Loucy (cell line): ENCODE data around the gene MAD1L1.

ENCODE experiments used
- H2AFZ ChIP-seq: fragments of 200-600 bp; sonication (generic); 2 replicates; pipeline ENCODE4 v1.6.0; 2016; ENCODE audit warnings: antibody characterized with exemption, mild to moderate bottlenecking, low read length, moderate library complexity
- H3F3A ChIP-seq: fragments of 200-600 bp; 2 replicates; pipeline ENCODE4 v1.6.0; 2016; ENCODE audit warnings: antibody characterized with exemption, low read depth, mild to moderate bottlenecking
- H3K27me3 ChIP-seq: fragments of 200-600 bp; sonication (generic); 2 replicates; pipeline ENCODE4 v1.6.1; 2014; ENCODE audit warnings: low read length, mild to moderate bottlenecking; ENCODE audit not compliant: insufficient read depth, poor library complexity, severe bottlenecking
- H3K36me3 ChIP-seq: fragments of 200-600 bp; sonication (generic); 2 replicates; pipeline ENCODE4 v1.6.1; 2016; ENCODE audit warnings: low read length; ENCODE audit not compliant: insufficient read depth
- H3K4me1 ChIP-seq: fragments of 200-600 bp; sonication (generic); 2 replicates; pipeline ENCODE4 v1.5.1; 2014; ENCODE audit warnings: low read length, mild to moderate bottlenecking; ENCODE audit not compliant: insufficient read depth, poor library complexity, severe bottlenecking
- H3K4me2 ChIP-seq: fragments of 200-600 bp; sonication (generic); 2 replicates; pipeline ENCODE4 v1.6.0; 2014; ENCODE audit warnings: antibody characterized with exemption, low read length, low read depth, mild to moderate bottlenecking; ENCODE audit not compliant: poor library complexity, severe bottlenecking
- H3K4me3 ChIP-seq: fragments of 200-600 bp; sonication (generic); 2 replicates; pipeline ENCODE4 v1.5.1; 2014; ENCODE audit warnings: low read length, mild to moderate bottlenecking, mixed read lengths; ENCODE audit not compliant: poor library complexity, severe bottlenecking
- H3K79me2 ChIP-seq: fragments of 200-600 bp; sonication (generic); 2 replicates; pipeline ENCODE4 v1.6.1; 2014; ENCODE audit warnings: low read length; ENCODE audit not compliant: insufficient read depth
- H3K9ac ChIP-seq: fragments of 200-600 bp; sonication (generic); 2 replicates; pipeline ENCODE4 v1.6.0; 2014; ENCODE audit warnings: mild to moderate bottlenecking, low read depth, low read length, moderate library complexity; ENCODE audit not compliant: poor library complexity, severe bottlenecking
- H3K9me2 ChIP-seq: fragments of 200-600 bp; sonication (generic); replicated peaks from 2 replicates; pipeline ENCODE4 v1.6.1; 2016; ENCODE audit warnings: low read depth, low read length, mixed read lengths
- H3K9me3 ChIP-seq: fragments of 200-600 bp; sonication (generic); 2 replicates; pipeline ENCODE4 v1.6.1; 2014; ENCODE audit warnings: mild to moderate bottlenecking, antibody characterized with exemption, low read length, low read depth; ENCODE audit not compliant: insufficient read depth
- H4K20me1 ChIP-seq: fragments of 200-600 bp; sonication (generic); 2 replicates; pipeline ENCODE4 v1.6.0; 2014; ENCODE audit warnings: antibody characterized with exemption, low read length, mild to moderate bottlenecking; ENCODE audit not compliant: insufficient read depth, poor library complexity, severe bottlenecking
- CTCF ChIP-seq: fragments of 200-600 bp; sonication (generic); conservative IDR thresholded peaks from 2 replicates; pipeline ENCODE4 v1.5.1; 2014; ENCODE audit warnings: mild to moderate bottlenecking, antibody characterized with exemption, low read length
- EZH2phosphoT487 ChIP-seq: fragments of 200-600 bp; IDR thresholded peaks from 2 replicates; pipeline ENCODE4 v1.6.1; 2018; ENCODE audit warnings: antibody characterized with exemption, mild to moderate bottlenecking, moderate library complexity, borderline replicate concordance

Gene MAD1L1

GRCh38 chr7:2152646-2153045 lies 80.1 kb downstream of the MAD1L1 start:
- Histone ChIP-seq H3K4me3 (no peak overlapping the region), H3K36me3 (peaks cover 15% of the 10 kb centered on the region; the same call in 1 of the 2 replicates), H3K9ac (no peak overlapping the region), H3K27me3 (no peaks in the 10 kb centered on the region), H3K4me2 (no peak overlapping the region), H3F3A (no peaks in the 10 kb centered on the region), H3K4me1 (no peaks in the 10 kb centered on the region), H4K20me1 (no peaks in the 10 kb centered on the region), H3K79me2 (peaks cover 5% of the 10 kb centered on the region; the same call in 1 of the 2 replicates), H3K9me3 (no peaks in the 10 kb centered on the region), H3K9me2 (no peaks in the 10 kb centered on the region), H2AFZ (no peak overlapping the region)
- no peak for TF ChIP-seq CTCF
- TF ChIP-seq EZH2phosphoT487: no peak

GRCh38 chr7:2151801-2152612 lies 80.7 kb downstream of the MAD1L1 start:
- H3K4me1 ChIP-seq: no peaks in the 10 kb centered on the region

GRCh38 chr7:2151237-2151636 lies 81.5 kb downstream of the MAD1L1 start:
- Histone ChIP-seq H3K9me2 (no peaks in the 10 kb centered on the region), H3K4me2 (no peak overlapping the region), H3K4me1 (no peaks in the 10 kb centered on the region), H3K4me3 (no peak overlapping the region), H3K36me3 (peaks cover 25% of the 10 kb centered on the region; the same call in 1 of the 2 replicates), H3K27me3 (no peaks in the 10 kb centered on the region), H2AFZ (no peak overlapping the region), H3F3A (no peaks in the 10 kb centered on the region), H4K20me1 (no peaks in the 10 kb centered on the region), H3K79me2 (peaks cover 5% of the 10 kb centered on the region; the same call in 1 of the 2 replicates), H3K9me3 (no peaks in the 10 kb centered on the region), H3K9ac (no peak overlapping the region)
- TF ChIP-seq EZH2phosphoT487: no peak

More at GRCh38 chr7:2151801-2152612, 80.7 kb downstream of the MAD1L1 start:
- Histone ChIP-seq H3K9me2 (no peaks in the 10 kb centered on the region), H3K9ac (no peak overlapping the region), H3K9me3 (no peaks in the 10 kb centered on the region), H3K79me2 (peaks cover 5% of the 10 kb centered on the region; the same call in 1 of the 2 replicates), H4K20me1 (no peaks in the 10 kb centered on the region), H3K4me3 (no peak overlapping the region), H2AFZ (no peak overlapping the region), H3K27me3 (no peaks in the 10 kb centered on the region), H3F3A (no peaks in the 10 kb centered on the region), H3K36me3 (peaks cover 20% of the 10 kb centered on the region; the same call in 1 of the 2 replicates), H3K4me2 (no peak overlapping the region)
- no peak for TF ChIP-seq EZH2phosphoT487
- no peak for TF ChIP-seq CTCF
